ENCODE results near the gene UBE2D2.
A peak's percentile ranks its signal among the peaks of the same experiment; 100 is the strongest.
"Not testable (repeated sequence)": the region's sequence is repeated elsewhere in the genome, so short reads cannot be mapped to it uniquely, and the experiment has no call there.

GRCh38 chr5:139525586-139526308 is 35.4 kb upstream of the UBE2D2 start:
- not testable (repeated sequence) for TF ChIP-seq TCF12 (IDR thresholded peaks at IDR 0.05); TCF12 (CRISPR knock-in tag; IDR thresholded peaks at IDR 0.05); KAT7 (CRISPR knock-in tag; IDR thresholded peaks at IDR 0.05; ENCODE audit: borderline replicate concordance); ZSCAN29 (CRISPR knock-in tag; conservative IDR thresholded peaks at IDR 0.05); ZNF580 (CRISPR knock-in tag; IDR thresholded peaks at IDR 0.05; ENCODE audit: borderline replicate concordance, low read depth); HNF4A (CRISPR knock-in tag; IDR thresholded peaks at IDR 0.05); JUNB (CRISPR knock-in tag; IDR thresholded peaks at IDR 0.05; ENCODE audit: borderline replicate concordance); CBX2 (IDR thresholded peaks at IDR 0.05; ENCODE audit: low read depth, low read length); CBX2 (CRISPR knock-in tag; IDR thresholded peaks at IDR 0.05; ENCODE audit: low read depth); CTCF (CRISPR knock-in tag; IDR thresholded peaks at IDR 0.05); HHEX (CRISPR knock-in tag; IDR thresholded peaks at IDR 0.05); SIN3A (IDR thresholded peaks at IDR 0.05; ENCODE audit: borderline replicate concordance, low read depth, low read length)
- TF ChIP-seq TARDBP (CRISPR knock-in tag; IDR thresholded peaks at IDR 0.05) (peak; percentile 44; the same call in 1 of the 2 replicates), POLR2A (IDR thresholded peaks at IDR 0.05; ENCODE audit: insufficient read depth in 1 of 2, low read depth in 2 of 2, low read length in 2 of 2) (0 out of 4 replicates have a peak, but pooled peaks of 1 of the 2 experiments have one; percentile 42)
